HepG2 (cell line): Measurements from ENCODE around the gene NCOA7. TPM values are rescaled to one million over a fixed set of nuclear protein-coding genes. Genes with fewer than 3 reads are reported as not detected.

Source experiments
- ATF7-NPFF ChIP-seq: sonication (generic); formaldehyde crosslinking; IDR thresholded peaks from 2 replicates; pipeline ENCODE4 v1.8.1; 2023; ENCODE audit warnings: mild to moderate bottlenecking, low read depth, missing genetic modification reagents, moderate library complexity
- EHMT2 ChIP-seq: fragments of 200-600 bp; sonication (generic); IDR thresholded peaks from 2 replicates; pipeline ENCODE4 v1.7.0; 2017; ENCODE audit warnings: antibody characterized with exemption, low read depth, low read length, borderline replicate concordance
- NFRKB ChIP-seq: fragments of 450-650 bp; IDR thresholded peaks from 2 replicates; pipeline ENCODE4 v1.6.1; 2017
- SMAD9 ChIP-seq: sonication (generic); formaldehyde crosslinking; IDR thresholded peaks from 2 replicates; pipeline ENCODE4 v1.5.1; 2020; ENCODE audit warnings: mild to moderate bottlenecking, missing genetic modification reagents
- WIZ ChIP-seq: sonication (generic); formaldehyde crosslinking; IDR thresholded peaks from 2 replicates; pipeline ENCODE4 v1.5.1; 2020; ENCODE audit warnings: mild to moderate bottlenecking, missing genetic modification reagents
- ZNF878 ChIP-seq: sonication (generic); formaldehyde crosslinking; IDR thresholded peaks from 2 replicates; pipeline ENCODE4 v1.8.1; 2023; ENCODE audit warnings: mild to moderate bottlenecking, missing genetic modification reagents, moderate library complexity
- ZNF891 ChIP-seq: sonication (generic); formaldehyde crosslinking; IDR thresholded peaks from 2 replicates; pipeline ENCODE4 v1.5.0; 2020; ENCODE audit warnings: mild to moderate bottlenecking, missing genetic modification reagents
- polyA plus RNA-seq, 8 experiments: library from polyadenylated mRNA; depleted of rRNA in 3 of 8; stranded (reverse) in 7 of 8; unstranded in 1 of 8; fragments of >200 nt; fragmentation: Illumina TruSeq in 4 of 8; extraction: Trizol in 4 of 8; gene quantifications; 2 replicates each; pipeline versions ENCODE4 v1.2.1 to v1.2.3, GENCODE V29; 2011 to 2016; ENCODE audit warnings: low read depth in 4 of 8, missing spikeins in 1 of 8, mixed read lengths in 1 of 8; ENCODE audit not compliant: insufficient read depth in 1 of 8
- total RNA-seq, 5 experiments: library from RNA; depleted of rRNA; stranded (reverse); fragments of >200 nt; fragmentation: Illumina TruSeq; extraction: Trizol; gene quantifications; 2 replicates each; pipeline ENCODE4 v1.2.3, GENCODE V29; 2016; ENCODE audit warnings: low read depth in 1 of 5
- TF ChIP-seq, protein P1 (sequence below): sonication (generic); formaldehyde crosslinking; IDR thresholded peaks from 2 replicates; pipeline ENCODE4 v1.5.1; 2020; ENCODE audit warnings: mild to moderate bottlenecking, moderate library complexity, missing genetic modification reagents
- TF ChIP-seq, protein P2 (sequence below): sonication (generic); formaldehyde crosslinking; IDR thresholded peaks from 2 replicates; pipeline ENCODE4 v1.4.0; 2020; ENCODE audit warnings: mild to moderate bottlenecking, missing genetic modification reagents
- TF ChIP-seq, protein P3 (sequence below): sonication (generic); formaldehyde crosslinking; IDR thresholded peaks from one replicate; pipeline ENCODE4 v1.5.1; 2020; ENCODE audit warnings: mild to moderate bottlenecking, missing genetic modification reagents; ENCODE audit errors: not compliant biosample characterization
- TF ChIP-seq, protein P4 (sequence below): sonication (generic); formaldehyde crosslinking; IDR thresholded peaks from 2 replicates; pipeline ENCODE4 v1.8.0; 2022; ENCODE audit warnings: missing genetic modification reagents, mild to moderate bottlenecking, moderate library complexity, borderline replicate concordance
- TF ChIP-seq, protein P5 (sequence below): sonication (generic); formaldehyde crosslinking; IDR thresholded peaks from 2 replicates; pipeline ENCODE4 v1.5.0; 2020; ENCODE audit warnings: missing genetic modification reagents

The NCOA7 gene
- total and polyA plus RNA-seq, 2 of the 13 experiments (the other 11 are each of a cell fraction or from before 2014, with no cell fraction given), result 13.6 to 20.8 TPM

DNA sequence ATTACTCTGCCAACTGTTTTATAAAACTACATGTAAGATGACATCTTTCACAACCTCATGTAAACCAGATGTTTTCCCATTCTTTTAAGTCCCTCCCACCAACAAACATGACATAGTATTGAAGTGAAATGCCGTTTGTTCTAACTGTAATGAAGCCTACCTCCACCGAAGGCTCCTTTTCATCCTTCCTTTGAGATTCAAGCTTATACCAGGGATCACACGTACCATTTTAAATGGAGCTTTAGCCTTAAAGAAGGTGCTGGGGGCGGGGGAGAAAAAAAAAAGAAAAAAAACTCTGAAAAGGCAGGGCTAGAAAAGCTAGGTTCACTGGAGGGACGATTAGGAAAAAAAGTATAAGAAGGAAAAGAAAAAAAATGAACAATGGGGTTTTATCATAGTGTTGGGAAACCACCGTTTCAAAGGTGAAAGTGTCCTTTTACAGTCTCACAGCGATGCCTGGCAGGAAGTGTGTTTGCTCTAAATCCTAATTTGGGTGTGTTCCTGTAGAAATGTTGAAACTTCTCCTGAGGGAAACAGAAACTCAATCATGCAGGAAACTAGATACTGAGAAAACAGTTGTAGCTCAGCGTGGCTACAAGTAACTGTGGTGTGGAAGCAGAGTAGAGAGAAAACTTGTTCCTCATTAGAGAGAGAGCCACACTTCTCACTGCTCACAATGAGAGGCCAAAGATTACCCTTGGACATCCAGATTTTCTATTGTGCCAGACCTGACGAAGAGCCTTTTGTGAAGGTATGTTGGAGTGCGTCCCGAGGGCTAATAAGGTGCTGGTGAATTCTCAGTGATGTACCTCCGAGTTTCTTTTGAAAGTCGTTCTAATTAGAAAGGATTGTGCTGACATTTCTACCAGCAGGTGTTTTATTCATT is 128.2 kb downstream of the NCOA7 start (continued):
- TF ChIP-seq NFRKB (no peak), ZNF891 (CRISPR knock-in tag) (no peak), SMAD9 (no peak), EHMT2 (no peak), ZNF878 (peak; percentile 67; the same call in 1 of the 2 replicates), ATF7-NPFF (CRISPR knock-in tag) (peak; percentile 57; the same call in 1 of the 2 replicates), WIZ (CRISPR knock-in tag) (no peak)
- TF ChIP-seq, protein P1, sequence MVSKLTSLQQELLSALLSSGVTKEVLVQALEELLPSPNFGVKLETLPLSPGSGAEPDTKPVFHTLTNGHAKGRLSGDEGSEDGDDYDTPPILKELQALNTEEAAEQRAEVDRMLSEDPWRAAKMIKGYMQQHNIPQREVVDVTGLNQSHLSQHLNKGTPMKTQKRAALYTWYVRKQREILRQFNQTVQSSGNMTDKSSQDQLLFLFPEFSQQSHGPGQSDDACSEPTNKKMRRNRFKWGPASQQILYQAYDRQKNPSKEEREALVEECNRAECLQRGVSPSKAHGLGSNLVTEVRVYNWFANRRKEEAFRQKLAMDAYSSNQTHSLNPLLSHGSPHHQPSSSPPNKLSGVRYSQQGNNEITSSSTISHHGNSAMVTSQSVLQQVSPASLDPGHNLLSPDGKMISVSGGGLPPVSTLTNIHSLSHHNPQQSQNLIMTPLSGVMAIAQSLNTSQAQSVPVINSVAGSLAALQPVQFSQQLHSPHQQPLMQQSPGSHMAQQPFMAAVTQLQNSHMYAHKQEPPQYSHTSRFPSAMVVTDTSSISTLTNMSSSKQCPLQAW (CRISPR knock-in tag), result peak; percentile 78
- TF ChIP-seq, protein P2, sequence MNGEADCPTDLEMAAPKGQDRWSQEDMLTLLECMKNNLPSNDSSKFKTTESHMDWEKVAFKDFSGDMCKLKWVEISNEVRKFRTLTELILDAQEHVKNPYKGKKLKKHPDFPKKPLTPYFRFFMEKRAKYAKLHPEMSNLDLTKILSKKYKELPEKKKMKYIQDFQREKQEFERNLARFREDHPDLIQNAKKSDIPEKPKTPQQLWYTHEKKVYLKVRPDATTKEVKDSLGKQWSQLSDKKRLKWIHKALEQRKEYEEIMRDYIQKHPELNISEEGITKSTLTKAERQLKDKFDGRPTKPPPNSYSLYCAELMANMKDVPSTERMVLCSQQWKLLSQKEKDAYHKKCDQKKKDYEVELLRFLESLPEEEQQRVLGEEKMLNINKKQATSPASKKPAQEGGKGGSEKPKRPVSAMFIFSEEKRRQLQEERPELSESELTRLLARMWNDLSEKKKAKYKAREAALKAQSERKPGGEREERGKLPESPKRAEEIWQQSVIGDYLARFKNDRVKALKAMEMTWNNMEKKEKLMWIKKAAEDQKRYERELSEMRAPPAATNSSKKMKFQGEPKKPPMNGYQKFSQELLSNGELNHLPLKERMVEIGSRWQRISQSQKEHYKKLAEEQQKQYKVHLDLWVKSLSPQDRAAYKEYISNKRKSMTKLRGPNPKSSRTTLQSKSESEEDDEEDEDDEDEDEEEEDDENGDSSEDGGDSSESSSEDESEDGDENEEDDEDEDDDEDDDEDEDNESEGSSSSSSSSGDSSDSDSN (CRISPR knock-in tag), result no peak; the same call in 1 of the 2 replicates
- TF ChIP-seq, protein P3, sequence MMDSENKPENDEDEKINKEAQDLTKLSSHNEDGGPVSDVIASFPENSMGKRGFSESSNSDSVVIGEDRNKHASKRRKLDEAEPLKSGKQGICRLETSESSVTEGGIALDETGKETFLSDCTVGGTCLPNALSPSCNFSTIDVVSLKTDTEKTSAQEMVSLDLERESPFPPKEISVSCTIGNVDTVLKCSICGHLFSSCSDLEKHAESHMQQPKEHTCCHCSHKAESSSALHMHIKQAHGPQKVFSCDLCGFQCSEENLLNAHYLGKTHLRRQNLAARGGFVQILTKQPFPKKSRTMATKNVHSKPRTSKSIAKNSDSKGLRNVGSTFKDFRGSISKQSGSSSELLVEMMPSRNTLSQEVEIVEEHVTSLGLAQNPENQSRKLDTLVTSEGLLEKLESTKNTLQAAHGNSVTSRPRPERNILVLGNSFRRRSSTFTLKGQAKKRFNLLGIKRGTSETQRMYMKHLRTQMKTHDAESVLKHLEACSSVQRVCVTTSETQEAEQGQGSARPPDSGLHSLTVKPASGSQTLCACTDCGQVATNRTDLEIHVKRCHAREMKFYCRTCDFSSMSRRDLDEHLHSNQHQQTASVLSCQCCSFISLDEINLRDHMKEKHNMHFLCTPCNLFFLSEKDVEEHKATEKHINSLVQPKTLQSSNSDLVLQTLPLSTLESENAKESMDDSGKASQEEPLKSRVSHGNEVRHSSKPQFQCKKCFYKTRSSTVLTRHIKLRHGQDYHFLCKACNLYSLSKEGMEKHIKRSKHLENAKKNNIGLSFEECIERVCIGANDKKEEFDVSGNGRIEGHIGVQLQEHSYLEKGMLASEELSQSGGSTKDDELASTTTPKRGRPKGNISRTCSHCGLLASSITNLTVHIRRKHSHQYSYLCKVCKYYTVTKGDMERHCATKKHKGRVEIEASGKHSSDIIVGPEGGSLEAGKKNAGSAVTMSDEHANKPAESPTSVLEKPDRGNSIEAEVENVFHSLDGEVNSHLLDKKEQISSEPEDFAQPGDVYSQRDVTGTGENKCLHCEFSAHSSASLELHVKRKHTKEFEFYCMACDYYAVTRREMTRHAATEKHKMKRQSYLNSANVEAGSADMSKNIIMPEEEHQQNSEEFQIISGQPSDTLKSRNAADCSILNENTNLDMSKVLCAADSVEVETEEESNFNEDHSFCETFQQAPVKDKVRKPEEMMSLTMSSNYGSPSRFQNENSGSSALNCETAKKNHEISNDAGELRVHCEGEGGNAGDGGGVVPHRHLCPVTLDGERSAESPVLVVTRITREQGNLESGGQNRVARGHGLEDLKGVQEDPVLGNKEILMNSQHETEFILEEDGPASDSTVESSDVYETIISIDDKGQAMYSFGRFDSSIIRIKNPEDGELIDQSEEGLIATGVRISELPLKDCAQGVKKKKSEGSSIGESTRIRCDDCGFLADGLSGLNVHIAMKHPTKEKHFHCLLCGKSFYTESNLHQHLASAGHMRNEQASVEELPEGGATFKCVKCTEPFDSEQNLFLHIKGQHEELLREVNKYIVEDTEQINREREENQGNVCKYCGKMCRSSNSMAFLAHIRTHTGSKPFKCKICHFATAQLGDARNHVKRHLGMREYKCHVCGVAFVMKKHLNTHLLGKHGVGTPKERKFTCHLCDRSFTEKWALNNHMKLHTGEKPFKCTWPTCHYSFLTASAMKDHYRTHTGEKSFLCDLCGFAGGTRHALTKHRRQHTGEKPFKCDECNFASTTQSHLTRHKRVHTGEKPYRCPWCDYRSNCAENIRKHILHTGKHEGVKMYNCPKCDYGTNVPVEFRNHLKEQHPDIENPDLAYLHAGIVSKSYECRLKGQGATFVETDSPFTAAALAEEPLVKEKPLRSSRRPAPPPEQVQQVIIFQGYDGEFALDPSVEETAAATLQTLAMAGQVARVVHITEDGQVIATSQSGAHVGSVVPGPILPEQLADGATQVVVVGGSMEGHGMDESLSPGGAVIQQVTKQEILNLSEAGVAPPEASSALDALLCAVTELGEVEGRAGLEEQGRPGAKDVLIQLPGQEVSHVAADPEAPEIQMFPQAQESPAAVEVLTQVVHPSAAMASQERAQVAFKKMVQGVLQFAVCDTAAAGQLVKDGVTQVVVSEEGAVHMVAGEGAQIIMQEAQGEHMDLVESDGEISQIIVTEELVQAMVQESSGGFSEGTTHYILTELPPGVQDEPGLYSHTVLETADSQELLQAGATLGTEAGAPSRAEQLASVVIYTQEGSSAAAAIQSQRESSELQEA (CRISPR knock-in tag), result no peak
- TF ChIP-seq, protein P4, sequence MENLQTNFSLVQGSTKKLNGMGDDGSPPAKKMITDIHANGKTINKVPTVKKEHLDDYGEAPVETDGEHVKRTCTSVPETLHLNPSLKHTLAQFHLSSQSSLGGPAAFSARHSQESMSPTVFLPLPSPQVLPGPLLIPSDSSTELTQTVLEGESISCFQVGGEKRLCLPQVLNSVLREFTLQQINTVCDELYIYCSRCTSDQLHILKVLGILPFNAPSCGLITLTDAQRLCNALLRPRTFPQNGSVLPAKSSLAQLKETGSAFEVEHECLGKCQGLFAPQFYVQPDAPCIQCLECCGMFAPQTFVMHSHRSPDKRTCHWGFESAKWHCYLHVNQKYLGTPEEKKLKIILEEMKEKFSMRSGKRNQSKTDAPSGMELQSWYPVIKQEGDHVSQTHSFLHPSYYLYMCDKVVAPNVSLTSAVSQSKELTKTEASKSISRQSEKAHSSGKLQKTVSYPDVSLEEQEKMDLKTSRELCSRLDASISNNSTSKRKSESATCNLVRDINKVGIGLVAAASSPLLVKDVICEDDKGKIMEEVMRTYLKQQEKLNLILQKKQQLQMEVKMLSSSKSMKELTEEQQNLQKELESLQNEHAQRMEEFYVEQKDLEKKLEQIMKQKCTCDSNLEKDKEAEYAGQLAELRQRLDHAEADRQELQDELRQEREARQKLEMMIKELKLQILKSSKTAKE (CRISPR knock-in tag), result no peak
- TF ChIP-seq, protein P5, sequence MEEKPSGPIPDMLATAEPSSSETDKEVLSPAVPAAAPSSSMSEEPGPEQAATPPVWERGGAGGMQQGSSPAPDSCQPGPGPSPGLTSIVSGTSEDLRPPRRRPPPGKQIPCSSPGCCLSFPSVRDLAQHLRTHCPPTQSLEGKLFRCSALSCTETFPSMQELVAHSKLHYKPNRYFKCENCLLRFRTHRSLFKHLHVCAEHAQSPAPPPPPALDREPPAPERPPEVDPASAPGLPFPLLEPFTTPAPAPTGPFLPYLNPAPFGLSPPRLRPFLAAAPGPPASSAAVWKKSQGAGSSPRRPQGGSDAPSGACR (CRISPR knock-in tag), result peak; percentile 61; the same call in 1 of the 2 replicates
